ENCODE measurements around the gene NFIB.

The NFIB gene

DNA sequence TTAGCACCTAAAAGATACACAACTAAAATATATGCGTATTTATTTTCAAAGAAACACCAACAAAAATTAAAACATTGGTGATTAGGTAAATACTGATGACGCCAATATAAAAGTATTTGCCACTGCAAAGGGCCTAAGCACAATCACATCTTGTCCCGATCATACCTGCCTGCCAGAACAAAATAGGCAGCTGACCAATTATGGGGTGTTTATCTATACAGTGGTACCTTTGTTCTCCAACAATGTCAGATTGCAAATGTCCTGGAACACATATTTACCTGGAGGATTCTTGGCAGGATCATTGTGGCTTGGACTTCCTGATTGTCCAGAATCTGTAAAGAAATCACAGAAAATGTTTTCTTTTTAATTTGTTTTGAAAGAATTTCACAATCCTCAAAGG lies 134.5 kb downstream of the NFIB start:
- peak; percentile 59 for DNase-seq

DNA sequence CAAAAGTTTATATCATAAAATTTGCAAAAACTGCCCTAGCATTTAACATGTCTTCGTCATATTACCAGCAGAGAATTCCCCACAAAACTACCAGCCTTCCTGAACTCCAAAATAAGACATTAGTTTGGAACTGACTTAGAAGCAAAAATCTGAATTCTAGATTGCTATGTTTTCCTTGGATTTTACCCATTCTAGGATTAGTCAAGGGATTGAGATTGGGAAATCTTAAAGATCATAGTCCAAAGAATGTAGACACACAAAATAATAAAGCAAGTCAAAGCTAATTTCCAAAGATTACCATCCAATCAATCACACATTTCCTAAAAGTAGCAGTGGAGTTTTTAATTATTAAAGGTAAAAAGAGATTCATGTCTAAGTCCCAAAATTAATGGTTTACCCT lies 138.2 kb downstream of the NFIB start:
- no peak for DNase-seq

DNA sequence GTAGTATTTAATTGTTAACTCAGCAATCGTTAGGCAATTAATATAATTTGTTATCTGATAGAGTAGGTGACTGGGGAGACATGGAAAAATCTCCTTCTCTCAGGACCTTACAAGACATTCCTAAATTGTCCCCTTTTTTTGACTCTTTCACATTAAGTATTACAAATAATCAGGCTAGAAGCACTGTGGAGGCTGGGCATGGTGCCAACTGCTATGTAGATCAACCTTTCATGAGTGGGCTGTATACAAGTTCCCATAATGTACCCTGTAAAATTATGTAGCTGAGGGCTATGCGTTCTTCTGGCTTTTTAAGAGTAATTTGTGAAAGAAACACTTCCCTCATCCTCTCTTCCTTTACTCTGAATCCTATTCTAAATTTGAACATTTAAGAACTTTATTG lies 140.2 kb downstream of the NFIB start:
- DNase-seq = no peak

DNA sequence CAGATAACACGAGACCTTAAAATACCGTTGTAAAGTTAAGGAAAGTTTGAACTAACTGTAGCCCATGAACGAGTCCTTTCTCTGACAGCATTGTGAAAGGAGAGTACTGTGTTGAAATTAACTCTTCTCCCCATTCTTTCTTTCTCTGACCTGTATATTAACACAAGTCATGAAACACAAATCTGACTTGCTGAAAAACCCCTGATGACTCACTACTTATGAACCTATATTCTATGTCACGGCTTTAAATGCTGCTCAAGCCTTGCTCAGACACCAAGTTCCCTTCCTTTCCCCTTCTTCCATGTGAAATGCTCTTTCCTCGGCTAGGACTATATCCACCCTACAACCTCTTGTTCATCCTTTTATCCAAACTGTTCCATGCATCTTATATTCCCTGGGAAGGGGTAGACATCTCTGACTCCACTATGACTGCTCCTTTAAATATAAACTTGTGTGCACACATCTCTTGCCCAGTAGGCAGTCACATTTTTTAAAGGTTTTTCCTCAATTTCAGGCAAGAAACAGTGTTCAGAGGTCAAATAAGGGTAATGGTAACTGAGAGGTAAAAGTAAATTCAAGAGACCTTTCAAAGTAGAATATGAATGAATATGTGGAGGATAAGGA lies 142.9 kb downstream of the NFIB start:
- no peak for DNase-seq

DNA sequence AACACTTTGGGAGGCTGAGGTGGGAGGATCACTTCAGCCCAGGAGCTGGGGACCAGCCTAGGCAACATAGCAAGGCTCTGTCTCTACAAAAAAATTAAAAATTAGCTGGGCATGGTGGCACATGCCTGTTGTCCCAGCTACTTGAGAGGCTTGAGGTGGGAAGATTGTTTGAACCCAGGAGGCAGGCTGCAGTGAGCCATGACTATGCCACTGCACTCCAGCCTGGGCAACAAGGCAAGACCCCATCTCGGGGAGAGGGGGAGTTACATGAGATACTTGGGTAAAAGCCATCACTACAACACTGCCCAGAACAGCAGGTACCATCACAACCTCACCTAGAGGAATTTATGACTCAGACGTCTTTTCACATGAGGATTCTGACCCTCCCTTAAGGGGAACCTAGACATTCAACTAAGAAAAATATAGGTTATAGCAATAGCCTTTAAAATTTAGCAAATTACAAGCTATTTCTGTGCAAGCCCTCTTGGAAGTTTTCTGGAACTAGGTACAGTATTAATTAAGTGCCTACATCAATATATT lies 143.5 kb downstream of the NFIB start:
- no peak for DNase-seq

DNA sequence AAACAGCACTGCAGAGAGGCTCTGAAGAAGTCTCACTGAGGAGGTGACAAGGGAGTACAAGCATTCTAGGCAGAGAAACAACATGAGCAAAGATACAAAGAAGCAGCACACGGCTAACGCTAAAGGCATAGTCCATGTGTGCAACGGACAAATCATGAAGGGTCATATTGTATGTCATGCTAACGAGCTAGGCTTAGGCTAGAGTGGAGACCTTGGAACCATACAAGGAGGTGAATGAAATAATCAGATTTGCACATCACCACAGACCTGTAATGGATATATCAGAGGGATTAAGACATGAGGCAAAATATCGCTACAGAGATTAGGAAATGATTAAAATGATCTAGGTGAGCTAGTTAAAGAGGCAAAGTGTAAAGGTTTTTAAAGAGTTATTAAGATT lies 145.6 kb downstream of the NFIB start:
- no peak for DNase-seq

DNA sequence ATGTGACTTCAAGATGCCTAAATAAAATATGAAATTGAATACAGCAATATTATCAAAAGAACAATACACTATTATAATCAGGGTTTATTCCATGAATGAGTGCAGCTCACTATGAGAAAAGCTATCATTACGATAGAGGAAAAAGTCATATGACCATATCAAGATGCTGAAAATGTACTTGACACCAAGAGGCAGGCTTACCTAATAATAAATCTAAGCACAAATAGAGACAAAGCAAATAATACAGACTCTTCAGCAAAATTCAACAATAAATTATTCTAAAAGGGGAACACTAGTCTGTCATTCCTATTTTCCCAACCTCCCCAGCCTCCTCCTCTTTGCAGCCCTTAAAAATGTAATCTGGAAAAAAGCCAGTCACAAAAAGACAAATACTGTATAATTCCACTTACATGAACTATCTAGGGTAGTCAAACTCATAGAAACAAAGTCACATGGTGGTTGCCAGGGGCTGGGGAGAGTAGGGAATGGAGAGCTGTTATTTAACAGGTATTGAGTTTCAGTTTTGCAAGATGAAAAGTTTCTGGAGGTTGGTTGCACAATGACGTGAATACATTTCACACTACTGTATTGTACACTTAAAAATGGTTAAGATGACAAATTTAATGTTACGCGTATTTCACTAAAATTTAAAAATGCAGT lies 148.4 kb downstream of the NFIB start:
- no peak for DNase-seq

DNA sequence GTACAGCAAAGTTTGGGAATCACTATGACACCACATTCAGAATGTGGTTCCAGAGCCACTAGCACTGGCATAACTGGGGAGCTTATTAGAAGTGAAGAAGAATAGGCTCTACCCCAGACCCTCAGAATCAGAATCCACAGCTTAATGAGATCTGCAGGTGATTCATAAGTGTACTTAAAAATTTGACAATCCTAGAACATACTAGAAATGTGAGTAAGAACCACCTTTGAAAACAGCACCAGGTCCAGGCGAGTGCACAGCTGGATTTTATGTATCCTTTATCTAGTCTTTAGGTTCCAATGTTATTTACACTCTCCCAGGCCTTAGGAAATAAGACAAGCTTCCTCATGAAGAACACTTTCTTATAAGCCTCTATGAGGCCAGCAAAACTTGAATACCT lies 149.0 kb downstream of the NFIB start:
- no peak for DNase-seq

DNA sequence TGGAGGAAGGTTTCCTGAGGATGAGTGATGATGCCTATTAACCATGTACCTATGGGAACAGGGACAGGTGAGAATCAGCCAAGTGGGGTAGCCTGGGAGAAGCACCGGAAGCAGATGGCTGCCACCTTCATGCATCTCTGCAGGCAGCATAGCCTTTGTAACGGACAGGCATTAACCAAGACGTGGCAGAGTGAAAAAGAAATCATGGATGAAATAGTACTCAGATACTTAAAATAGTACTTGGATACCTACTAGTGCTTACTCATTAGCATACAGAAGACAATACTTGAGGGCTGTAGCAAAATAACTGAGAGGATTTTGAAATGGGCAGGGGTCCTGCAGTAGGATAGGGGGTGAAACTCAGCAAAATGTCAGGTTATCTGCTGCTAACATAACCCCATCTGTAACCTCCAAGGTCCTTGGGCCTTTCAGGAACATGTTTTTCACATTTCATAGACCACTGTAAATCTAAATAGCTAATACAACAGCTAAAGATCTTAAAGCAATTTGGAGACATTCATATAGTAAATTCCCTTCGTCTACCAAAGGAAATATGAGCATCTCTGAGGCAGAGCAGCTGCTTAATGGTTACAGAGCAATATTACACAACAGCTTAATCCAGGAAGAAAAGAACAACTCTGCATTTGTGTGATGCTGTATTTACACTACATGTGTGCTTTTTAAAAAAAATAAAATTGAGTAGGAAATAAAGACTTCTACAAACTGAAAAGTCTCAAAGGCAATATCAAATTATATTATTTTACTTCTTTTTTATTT lies 154.3 kb downstream of the NFIB start:
- no peak for DNase-seq

DNA sequence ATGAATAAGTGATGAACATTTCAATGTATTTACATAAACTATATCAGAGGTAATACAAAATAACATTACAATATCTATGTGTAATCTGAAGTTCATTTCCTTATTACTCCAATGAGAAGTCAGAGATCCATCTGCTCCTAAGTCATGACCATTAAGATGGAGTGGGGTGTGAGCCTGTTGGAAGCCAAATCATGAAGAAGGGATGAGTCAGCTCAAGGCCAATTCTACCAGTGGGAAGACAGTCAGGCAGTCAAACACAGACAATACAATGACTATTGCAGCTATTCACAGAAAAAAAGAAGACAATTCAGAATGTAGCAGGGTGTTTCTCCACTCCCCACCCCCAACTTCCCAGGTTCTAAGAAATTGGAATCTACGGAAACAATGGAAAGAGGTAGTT lies 155.0 kb downstream of the NFIB start:
- no peak for DNase-seq

DNA sequence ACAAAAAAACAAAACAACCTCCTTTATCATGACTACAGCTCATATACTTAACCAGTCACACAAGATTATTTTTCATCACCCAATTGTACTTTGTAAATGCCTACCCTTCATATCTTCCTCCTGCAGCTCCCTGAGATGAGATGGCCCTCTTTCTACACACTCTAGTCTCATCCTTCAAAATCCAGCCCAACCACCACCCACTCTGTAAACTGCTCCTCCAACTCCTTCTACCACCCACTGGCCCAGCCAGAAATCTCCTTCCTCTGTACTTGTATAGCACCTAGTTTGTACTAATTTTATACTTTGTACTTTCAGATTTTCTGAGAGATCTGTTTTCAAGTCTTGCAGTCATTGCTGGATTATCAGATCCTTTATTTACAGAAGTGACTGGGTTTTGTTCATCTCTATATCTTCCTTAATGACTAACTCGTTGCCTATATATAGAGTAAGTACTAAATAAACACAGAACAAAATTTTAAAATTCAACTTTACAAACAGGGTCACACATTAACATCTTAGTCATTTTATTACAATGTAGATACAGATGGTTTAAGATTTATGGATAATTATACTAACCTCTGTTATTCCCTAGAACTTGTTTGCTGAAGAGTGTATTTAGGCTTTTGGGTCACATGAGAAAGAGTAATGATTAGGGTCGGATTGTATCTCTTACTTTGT lies 155.7 kb downstream of the NFIB start:
- DNase-seq = no peak

DNA sequence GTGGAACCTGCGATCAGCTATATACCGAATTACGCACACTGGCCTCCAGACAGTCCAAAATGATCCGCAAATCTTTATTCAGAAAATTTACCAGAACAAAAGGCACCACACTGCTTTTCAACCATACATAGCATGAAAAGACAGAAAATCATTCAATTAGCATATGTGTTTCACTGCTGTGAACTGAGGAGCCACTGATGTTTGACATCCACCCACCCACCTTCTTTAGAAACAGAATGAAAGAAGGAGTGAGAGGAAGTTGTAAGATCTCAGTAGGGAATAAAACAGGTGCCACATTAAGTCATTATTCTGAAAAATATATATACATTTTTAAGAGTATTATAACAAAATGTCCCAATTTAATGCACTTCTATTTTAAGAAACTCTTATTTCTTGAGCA lies 156.8 kb downstream of the NFIB start:
- no peak for DNase-seq

DNA sequence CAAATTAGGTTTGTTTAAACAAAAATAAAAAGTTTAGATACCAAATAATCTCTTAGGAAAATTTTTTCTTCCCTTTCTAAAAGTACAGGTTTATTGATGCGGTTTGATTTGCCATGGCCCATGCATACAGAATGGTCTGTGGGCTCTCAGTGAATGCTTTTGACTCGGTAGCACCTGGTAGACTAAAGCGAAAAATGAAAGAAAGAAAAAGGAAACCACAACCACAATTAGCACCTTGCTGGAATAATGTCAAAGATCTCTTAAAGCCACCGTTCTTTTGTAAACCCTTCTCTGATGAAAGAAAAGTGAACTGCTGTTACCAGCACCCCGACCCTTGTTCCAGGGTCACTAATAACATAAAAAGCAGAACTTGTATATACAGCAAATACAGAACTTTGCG lies 157.9 kb downstream of the NFIB start:
- DNase-seq = no peak

DNA sequence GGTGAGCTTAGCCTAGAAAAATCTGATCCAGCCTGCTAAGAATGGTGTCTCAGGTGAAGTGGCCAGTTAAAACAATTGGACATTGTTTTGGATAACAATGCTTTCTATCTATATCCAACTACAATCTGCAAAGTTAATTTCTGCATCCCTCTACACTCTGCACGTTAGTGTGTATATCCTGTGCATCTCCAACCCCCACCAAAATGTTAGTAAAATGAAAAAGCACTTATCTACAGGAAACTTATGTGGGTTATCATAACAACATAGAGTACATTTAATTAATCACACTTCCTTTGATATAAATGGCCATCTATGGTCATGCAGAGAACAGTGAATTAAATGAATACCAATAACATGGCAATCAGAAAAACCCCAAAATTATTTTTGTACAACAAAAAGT lies 158.7 kb downstream of the NFIB start:
- DNase-seq = no peak

DNA sequence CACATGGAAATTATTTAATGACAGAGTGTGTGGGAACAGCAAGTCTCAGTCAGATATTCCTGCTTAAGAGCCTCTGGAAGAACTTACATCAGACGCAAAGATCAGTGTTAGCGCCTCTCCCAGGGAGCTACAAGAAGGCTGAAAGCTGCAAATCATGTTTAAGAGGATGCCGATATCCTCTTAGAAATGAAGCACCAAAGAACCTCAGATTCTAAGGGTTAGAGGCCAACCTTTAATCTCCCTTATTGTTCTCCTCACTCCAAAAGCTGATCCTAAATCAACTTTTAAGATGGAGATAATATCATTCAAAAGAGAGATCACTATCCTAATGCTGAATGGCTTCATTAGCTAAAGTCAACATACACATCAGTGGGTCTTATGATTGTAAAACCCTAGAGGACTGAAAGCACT lies 160.6 kb downstream of the NFIB start:
- no peak for DNase-seq

DNA sequence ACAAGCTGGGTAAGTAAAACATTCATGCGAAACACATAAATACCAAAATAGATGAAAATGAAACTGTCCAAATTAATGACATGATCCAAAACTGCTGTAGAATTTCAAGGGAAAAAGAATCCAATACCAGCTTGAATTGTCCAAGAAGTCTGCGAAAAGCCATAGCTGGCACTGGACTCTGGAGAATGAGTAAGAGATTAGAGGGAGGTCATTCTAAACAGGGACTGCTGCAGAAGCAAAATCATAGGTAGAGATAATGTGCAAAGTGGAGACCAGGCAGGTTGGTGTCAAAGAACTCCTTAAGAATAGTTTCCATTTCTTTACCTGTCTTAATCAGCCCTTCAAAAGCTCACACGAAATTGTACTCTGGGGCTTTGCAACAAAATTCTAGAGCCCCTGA lies 162.5 kb downstream of the NFIB start:
- DNase-seq = no peak

DNA sequence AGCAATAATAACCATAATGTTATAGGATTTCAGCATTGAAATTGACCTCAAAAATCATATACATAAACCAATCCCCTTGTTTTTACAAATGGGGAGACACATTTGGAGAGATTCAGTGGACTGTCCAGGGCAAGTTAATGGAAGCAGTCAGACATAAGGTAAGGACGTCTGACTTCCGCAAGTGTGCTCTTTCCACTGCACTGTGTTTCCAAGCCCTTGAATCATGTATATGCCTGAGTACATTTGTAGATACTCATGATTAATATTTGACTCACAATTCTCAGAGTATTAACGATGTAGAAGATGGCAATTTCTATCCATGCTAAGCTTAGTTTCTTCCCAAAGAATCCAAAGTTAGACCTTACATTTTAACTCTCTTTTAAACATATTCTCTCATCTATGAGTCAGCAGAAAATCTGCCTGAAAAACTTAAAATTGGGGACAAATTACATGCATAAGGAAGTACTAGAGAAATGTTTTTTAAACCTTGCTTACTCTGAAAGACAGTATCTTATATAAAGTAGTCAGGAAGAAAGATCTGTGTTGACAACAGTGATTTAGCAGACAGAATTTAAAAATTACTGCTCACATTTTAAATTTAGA lies 165.3 kb downstream of the NFIB start:
- DNase-seq = no peak

DNA sequence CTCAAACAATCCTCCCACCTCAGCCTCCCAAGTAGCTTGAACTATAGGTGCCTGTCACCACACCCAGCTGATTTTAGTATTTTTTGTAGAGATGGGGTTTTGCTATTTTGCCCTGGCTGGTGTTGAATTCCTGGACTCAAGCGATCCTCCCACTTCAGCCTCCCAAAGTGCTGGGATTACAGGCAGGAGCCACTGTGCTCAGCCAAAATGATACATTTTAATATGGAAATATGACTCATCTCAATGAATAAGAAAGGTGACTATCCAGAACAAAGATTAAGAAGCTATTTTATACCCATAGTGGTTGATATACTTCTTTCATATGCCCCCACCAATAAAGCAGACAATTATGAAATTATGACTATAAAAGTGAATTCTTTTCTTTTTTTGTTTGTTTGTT lies 166.2 kb downstream of the NFIB start:
- no peak for DNase-seq

DNA sequence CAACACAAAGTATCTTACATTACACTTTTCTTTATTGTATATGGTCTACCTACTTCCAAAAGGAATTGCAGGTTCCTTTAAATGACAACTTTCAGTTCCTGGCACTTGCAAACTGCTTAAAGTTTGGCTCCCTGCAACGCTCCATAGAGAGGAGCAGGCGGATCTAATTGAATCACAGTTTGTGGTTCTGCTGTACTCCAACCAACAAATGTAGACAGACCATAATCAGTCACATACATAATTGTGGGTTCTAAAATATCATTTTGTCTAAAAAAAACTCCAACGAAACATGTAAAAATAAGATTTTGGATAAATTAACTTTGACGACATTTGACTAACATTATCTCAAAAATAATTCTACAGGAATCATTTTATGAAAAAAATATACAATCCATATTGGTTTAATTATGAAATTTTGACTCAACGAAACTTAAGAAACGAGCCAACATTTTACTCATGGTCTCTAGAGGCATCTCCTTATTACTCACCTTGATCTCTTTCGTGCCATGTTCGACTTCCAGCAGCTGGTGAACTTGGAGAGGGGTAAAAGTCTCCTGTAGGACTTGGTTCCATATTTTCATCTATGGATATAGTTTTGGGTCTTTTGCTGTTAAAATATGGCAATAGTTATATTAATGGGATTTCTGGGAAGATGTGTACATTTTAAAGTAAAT lies 167.6 kb downstream of the NFIB start:
- no peak for DNase-seq

DNA sequence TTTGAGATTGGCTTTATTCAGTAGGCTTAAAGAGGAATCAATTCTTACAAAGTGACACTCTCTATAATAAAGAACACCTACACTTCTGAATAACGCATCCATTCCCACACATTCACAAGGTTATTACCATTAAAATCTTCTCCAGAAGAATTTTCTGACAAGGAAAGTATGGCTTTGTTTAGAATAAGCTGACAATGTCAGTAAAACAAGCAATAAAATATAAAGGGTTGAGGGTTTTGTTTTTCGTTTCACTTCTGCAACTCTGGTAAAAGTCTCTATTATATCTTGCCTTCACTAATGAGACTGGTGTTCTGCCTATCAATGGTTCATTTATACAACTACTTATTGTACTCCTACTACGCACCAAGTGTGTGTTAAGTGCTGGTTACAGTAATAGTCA lies 169.7 kb downstream of the NFIB start:
- no peak for DNase-seq

DNA sequence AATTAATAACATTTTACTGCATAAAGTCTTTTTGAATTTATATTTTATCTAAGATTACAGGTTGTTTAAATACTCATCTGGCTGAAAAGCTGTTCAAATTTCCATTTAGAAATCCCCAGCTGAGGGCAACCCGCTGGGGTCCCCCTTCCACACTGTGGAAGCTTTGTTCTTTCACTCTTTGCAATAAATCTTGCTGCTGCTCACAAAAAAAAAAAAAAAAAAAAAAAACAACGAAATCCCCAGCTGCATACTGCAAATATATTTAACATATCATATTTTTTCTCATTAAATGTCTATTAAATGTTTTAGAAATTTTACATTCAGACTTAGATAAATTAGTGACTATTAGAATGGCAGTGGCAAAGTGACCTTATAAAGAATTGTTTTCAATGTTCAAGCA lies 172.2 kb downstream of the NFIB start:
- no peak for DNase-seq

DNA sequence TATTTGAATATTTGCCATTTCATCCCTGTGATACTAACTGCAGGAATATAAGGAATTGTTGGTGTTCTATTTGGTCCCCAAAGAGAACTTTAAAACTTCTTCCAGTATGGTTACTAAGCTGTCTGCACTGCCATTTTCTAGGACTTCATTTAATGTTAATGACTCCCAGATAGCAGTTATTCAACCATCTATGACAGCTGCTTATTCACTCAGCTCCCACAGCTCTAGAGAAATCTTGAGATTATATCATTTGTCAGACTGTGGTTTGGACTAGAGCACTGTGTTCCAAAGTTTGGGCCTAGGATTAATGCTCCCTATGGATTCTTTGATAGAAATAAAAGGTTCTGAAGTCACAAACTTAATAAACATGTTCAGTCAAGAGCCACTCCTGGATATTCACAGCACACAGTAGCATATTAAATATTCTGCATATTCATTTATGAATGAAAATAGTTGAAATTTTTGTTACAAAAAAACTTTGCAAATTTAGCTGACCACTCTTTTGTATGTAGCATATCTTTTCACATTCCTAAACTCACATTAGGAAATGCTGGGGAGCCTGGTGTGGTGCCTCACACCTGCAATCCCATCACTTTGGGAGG lies 173.7 kb downstream of the NFIB start:
- no peak for DNase-seq

Measured in NCI-H1092 (cell line).